HepG2 (cell line): Measurements from ENCODE around the gene IL1B. TPM values are rescaled to one million over a fixed set of nuclear protein-coding genes. Genes with fewer than 3 reads are reported as not detected.

Experiments used
- CEBPB ChIP-seq: IDR thresholded peaks from 2 replicates; pipeline ENCODE4 v1.6.1; 2011; ENCODE audit warnings: low read depth, low read length, improper control_type of control experiment, borderline replicate concordance
- HNF4A ChIP-seq: sonication (generic); formaldehyde crosslinking; IDR thresholded peaks from 2 replicates; pipeline ENCODE4 v1.4.0; 2020; ENCODE audit warnings: missing genetic modification reagents
- IRF9 ChIP-seq: sonication (generic); formaldehyde crosslinking; IDR thresholded peaks from 2 replicates; pipeline ENCODE4 v1.8.0; 2022; ENCODE audit warnings: missing genetic modification reagents, mild to moderate bottlenecking, borderline replicate concordance
- IRX3 ChIP-seq: sonication (generic); formaldehyde crosslinking; IDR thresholded peaks from 2 replicates; pipeline ENCODE4 v1.8.1; 2023; ENCODE audit warnings: mild to moderate bottlenecking, low read depth, missing genetic modification reagents, borderline replicate concordance
- KLF9 ChIP-seq: IDR thresholded peaks from 2 replicates; pipeline ENCODE4 v1.6.1; 2016; ENCODE audit warnings: low read depth
- MTF2 ChIP-seq: sonication (generic); formaldehyde crosslinking; IDR thresholded peaks from 2 replicates; pipeline ENCODE4 v1.5.0; 2020; ENCODE audit warnings: missing genetic modification reagents, borderline replicate concordance
- POGZ ChIP-seq: sonication (generic); formaldehyde crosslinking; IDR thresholded peaks from 2 replicates; pipeline ENCODE4 v1.4.0; 2020; ENCODE audit warnings: mild to moderate bottlenecking, missing genetic modification reagents
- ZNF121 ChIP-seq: sonication (generic); formaldehyde crosslinking; IDR thresholded peaks from 2 replicates; pipeline ENCODE4 v1.5.0; 2020; ENCODE audit warnings: mild to moderate bottlenecking, missing genetic modification reagents
- ZNF441 ChIP-seq: sonication (generic); formaldehyde crosslinking; IDR thresholded peaks from 2 replicates; pipeline ENCODE4 v1.7.0; 2021; ENCODE audit warnings: missing genetic modification reagents, borderline replicate concordance
- ZNF577 ChIP-seq: sonication (generic); formaldehyde crosslinking; IDR thresholded peaks from 2 replicates; pipeline ENCODE4 v1.4.0; 2020; ENCODE audit warnings: mild to moderate bottlenecking, low read depth, missing genetic modification reagents, borderline replicate concordance
- ZNF646 ChIP-seq: sonication (generic); formaldehyde crosslinking; IDR thresholded peaks from 2 replicates; pipeline ENCODE4 v1.9.0; 2021; ENCODE audit warnings: mild to moderate bottlenecking, missing genetic modification reagents
- ZNF773 ChIP-seq: sonication (generic); formaldehyde crosslinking; IDR thresholded peaks from 2 replicates; pipeline ENCODE4 v1.4.0; 2020; ENCODE audit warnings: missing genetic modification reagents, borderline replicate concordance
- polyA plus RNA-seq, 8 experiments: library from polyadenylated mRNA; depleted of rRNA in 3 of 8; stranded (reverse) in 7 of 8; unstranded in 1 of 8; fragments of >200 nt; fragmentation: Illumina TruSeq in 4 of 8; extraction: Trizol in 4 of 8; gene quantifications; 2 replicates each; pipeline versions ENCODE4 v1.2.1 to v1.2.3, GENCODE V29; 2011 to 2016; ENCODE audit warnings: low read depth in 4 of 8, missing spikeins in 1 of 8, mixed read lengths in 1 of 8; ENCODE audit not compliant: insufficient read depth in 1 of 8
- total RNA-seq, 5 experiments: library from RNA; depleted of rRNA; stranded (reverse); fragments of >200 nt; fragmentation: Illumina TruSeq; extraction: Trizol; gene quantifications; 2 replicates each; pipeline ENCODE4 v1.2.3, GENCODE V29; 2016; ENCODE audit warnings: low read depth in 1 of 5
- TF ChIP-seq, protein P1 (sequence below): sonication (generic); formaldehyde crosslinking; IDR thresholded peaks from 2 replicates; pipeline ENCODE4 v1.4.0; 2020; ENCODE audit warnings: mild to moderate bottlenecking, missing genetic modification reagents
- TF ChIP-seq, protein P2 (sequence below): IDR thresholded peaks from 2 replicates; pipeline ENCODE4 v1.6.1; 2016; ENCODE audit warnings: low read depth, borderline replicate concordance

IL1B gene
- total and polyA plus RNA-seq, 2 of the 13 experiments (the other 11 are each of a cell fraction or from before 2014, with no cell fraction given) = 0.18 TPM; not detected in 1

DNA sequence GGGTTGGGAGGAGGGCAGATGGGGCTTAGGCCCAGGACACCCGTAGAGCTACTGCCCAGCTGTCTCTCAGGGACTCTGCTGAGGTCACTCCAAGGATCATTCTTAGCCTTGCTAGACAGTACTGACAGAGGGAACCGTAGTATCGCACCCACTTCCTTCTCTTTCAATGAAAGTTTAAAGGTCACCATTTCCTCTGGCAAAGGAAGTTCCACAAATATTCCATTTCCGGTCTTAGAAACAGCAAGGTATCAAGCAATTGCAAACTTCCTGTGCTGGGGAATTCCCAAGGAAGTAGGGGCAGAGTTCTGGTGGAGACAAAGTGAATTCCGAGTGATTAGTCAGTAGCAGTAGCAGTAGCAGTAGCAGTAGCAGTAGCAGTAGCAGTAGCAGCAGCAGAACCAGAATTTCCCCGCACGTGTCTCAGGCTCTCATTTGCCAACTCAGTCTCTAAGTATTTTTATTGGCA lies 24.7 kb downstream of the IL1B start (continued):
- TF ChIP-seq, protein P1, sequence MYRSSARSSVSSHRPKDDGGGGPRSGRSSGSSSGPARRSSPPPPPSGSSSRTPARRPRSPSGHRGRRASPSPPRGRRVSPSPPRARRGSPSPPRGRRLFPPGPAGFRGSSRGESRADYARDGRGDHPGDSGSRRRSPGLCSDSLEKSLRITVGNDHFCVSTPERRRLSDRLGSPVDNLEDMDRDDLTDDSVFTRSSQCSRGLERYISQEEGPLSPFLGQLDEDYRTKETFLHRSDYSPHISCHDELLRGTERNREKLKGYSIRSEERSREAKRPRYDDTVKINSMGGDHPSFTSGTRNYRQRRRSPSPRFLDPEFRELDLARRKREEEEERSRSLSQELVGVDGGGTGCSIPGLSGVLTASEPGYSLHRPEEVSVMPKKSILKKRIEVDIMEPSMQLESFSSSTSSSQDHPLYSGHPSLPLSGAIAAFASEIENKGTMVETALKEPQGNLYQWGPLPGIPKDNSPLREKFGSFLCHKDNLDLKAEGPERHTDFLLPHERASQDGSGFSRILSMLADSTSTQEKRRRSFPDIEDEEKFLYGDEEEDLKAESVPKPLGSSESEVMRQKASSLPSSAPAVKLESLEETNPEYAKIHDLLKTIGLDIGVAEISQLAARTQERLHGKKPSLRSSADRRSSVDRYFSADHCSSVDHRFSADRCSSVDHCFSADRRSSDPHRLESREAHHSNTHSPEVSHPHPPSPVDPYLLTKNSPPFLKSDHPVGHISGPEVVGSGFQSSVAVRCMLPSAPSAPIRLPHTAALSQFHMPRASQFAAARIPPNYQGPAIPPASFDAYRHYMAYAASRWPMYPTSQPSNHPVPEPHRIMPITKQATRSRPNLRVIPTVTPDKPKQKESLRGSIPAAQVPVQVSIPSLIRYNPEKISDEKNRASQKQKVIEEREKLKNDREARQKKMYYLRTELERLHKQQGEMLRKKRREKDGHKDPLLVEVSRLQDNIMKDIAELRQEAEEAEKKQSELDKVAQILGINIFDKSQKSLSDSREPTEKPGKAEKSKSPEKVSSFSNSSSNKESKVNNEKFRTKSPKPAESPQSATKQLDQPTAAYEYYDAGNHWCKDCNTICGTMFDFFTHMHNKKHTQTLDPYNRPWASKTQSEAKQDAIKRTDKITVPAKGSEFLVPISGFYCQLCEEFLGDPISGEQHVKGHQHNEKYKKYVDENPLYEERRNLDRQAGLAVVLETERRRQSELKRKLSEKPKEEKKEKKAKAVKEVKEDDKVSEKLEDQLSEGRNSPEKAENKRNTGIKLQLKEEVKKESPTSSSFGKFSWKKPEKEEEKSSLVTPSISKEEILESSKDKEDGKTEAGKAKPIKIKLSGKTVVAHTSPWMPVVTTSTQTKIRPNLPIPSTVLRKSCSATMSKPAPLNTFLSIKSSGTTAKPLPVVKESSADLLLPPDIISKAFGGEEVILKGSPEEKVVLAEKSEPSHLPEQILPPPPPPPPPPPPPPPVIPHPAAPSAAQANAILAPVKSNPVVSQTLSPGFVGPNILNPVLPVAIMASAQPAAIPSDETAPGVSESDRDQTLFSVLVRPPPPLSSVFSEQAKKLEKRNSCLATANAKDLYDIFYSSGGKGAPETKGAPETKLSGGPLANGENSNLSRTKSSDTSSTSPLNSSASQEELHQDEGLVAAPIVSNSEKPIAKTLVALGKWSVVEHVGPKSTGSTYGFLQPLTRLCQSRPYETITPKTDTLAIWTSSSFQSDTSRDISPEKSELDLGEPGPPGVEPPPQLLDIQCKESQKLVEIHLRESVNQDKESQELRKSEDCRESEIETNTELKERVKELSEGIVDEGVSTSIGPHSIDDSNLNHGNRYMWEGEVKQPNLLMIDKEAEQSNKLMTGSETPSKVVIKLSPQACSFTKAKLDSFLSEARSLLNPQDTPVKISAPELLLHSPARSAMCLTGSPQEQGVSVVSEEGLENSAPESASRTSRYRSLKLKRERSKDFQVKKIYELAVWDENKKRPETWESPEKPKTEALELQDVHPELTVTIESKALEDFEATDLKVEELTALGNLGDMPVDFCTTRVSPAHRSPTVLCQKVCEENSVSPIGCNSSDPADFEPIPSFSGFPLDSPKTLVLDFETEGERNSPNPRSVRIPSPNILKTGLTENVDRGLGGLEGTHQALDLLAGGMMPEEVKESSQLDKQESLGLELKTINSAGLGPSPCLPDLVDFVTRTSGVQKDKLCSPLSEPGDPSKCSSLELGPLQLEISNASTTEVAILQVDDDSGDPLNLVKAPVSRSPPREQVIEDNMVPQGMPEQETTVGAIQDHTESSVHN (CRISPR knock-in tag) = no peak
- TF ChIP-seq ZNF121 (CRISPR knock-in tag) (no peak), ZNF773 (CRISPR knock-in tag) (no peak), ZNF646 (CRISPR knock-in tag) (no peak), KLF9 (CRISPR knock-in tag) (no peak), POGZ (CRISPR knock-in tag) (peak; percentile 69), IRX3 (no peak), CEBPB (no peak), HNF4A (CRISPR knock-in tag) (peak; percentile 28; the same call in 1 of the 2 replicates), MTF2 (CRISPR knock-in tag) (no peak), ZNF577 (no peak), ZNF441 (CRISPR knock-in tag) (peak; percentile 61; the same call in 1 of the 2 replicates), IRF9 (no peak)
- TF ChIP-seq, protein P2, sequence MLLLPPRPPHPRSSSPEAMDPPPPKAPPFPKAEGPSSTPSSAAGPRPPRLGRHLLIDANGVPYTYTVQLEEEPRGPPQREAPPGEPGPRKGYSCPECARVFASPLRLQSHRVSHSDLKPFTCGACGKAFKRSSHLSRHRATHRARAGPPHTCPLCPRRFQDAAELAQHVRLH (CRISPR knock-in tag) = no peak
